Lower lobe of right lung (tissue), 2 donors: ENCODE results near the gene IGFL3. TPM values are rescaled to one million over a fixed set of nuclear protein-coding genes. Genes with fewer than 3 reads are reported as not detected.
"Not testable (repeated sequence)": the region's sequence is repeated elsewhere in the genome, so short reads cannot be mapped to it uniquely, and the experiment has no call there.

Source experiments
- ATAC-seq, 2 donors: fragments of 200-7000 bp; cut with Tn5 transposase; one replicate each; pipeline ENCODE4 v1.9.1; 2020 to 2022; ENCODE audit warnings: mild to moderate bottlenecking in 2 of 2, moderate library complexity in 2 of 2
- DNase-seq: peaks from one replicate; pipeline ENCODE4 v3.0.0-alpha.2; 2020
- H3K27ac ChIP-seq: fragments of 200-600 bp; one replicate; pipeline ENCODE4 v1.8.0; 2022
- H3K27me3 ChIP-seq: fragments of 200-600 bp; one replicate; pipeline ENCODE4 v1.8.0; 2022; ENCODE audit warnings: low read depth
- H3K36me3 ChIP-seq: fragments of 200-600 bp; one replicate; pipeline ENCODE4 v1.8.0; 2022; ENCODE audit warnings: mild to moderate bottlenecking
- H3K4me1 ChIP-seq: fragments of 200-600 bp; one replicate; pipeline ENCODE4 v1.8.0; 2022
- H3K4me3 ChIP-seq: fragments of 200-600 bp; one replicate; pipeline ENCODE4 v1.8.0; 2022; ENCODE audit warnings: mild to moderate bottlenecking
- H3K9me3 ChIP-seq: fragments of 200-600 bp; one replicate; pipeline ENCODE4 v1.8.0; 2022
- intact Hi-C: fragments of 100-400 bp; cut with DNase I; formaldehyde crosslinking; loops from one replicate; pipeline ENCODE4 v1.11.0; 2022
- total RNA-seq: library from RNA; stranded (reverse); fragmentation: NEBNext Ultra II Directional; extraction: Animal tissue kit (Norgen Biotek cat#: 25700); gene quantifications from one replicate; pipeline ENCODE4 v1.2.1, GENCODE V29; 2021
- TF ChIP-seq, protein P1 (sequence below): fragments of 200-600 bp; IDR thresholded peaks from one replicate; pipeline ENCODE4 v1.8.0; 2022; ENCODE audit warnings: antibody characterized with exemption, mild to moderate bottlenecking
- donor health status: DM: no; HTN: yes; CAD: no; lungs with severe emphysema.

IGFL3 gene
- total RNA-seq, 1 donor from 2014 or later = not detected

DNA sequence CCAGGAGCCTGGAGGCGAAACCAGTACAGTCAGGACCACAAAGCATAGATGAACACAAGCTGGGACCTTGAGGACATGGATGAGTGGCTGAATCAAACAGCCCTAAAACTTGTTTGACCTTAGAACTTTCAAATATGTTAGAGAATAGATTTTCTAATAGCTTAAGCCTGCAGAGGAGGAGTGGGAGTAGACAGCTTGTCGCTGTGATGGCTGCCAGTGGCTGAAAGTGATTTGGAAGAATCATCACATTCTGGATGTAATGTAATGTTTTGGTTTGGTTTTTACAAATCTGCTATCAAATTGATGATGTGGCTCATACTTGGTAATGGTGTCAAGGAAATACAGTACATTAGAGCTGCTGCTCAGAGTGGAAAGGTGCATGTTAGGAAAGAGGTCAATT is 12.0 kb downstream of the IGFL3 start:
- Histone ChIP-seq H3K9me3 (no peaks in the 10 kb centered on the region), H3K36me3 (no peaks in the 10 kb centered on the region), H3K4me3 (no peak overlapping the region), H3K27ac (no peak overlapping the region), H3K27me3 (peaks cover 16% of the 10 kb centered on the region), H3K4me1 (no peaks in the 10 kb centered on the region)
- intact Hi-C loops = no loop called here
- DNase-seq (no peak), ATAC-seq (no peak)
- TF ChIP-seq, protein P1, sequence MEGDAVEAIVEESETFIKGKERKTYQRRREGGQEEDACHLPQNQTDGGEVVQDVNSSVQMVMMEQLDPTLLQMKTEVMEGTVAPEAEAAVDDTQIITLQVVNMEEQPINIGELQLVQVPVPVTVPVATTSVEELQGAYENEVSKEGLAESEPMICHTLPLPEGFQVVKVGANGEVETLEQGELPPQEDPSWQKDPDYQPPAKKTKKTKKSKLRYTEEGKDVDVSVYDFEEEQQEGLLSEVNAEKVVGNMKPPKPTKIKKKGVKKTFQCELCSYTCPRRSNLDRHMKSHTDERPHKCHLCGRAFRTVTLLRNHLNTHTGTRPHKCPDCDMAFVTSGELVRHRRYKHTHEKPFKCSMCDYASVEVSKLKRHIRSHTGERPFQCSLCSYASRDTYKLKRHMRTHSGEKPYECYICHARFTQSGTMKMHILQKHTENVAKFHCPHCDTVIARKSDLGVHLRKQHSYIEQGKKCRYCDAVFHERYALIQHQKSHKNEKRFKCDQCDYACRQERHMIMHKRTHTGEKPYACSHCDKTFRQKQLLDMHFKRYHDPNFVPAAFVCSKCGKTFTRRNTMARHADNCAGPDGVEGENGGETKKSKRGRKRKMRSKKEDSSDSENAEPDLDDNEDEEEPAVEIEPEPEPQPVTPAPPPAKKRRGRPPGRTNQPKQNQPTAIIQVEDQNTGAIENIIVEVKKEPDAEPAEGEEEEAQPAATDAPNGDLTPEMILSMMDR = no peak

- Histone ChIP-seq H3K27ac (no peak overlapping the region), H3K9me3 (no peaks in the 10 kb centered on the region), H3K36me3 (no peaks in the 10 kb centered on the region), H3K4me1 (no peaks in the 10 kb centered on the region), H3K27me3 (peaks cover 11% of the 10 kb centered on the region), H3K4me3 (no peak overlapping the region)
- DNase-seq (no peak), ATAC-seq (no peak)
- TF ChIP-seq, protein P1 = no peak
- intact Hi-C loops = no loop called here
Measured at GRCh38 chr19:46111376-46111775, 13.1 kb downstream of the IGFL3 start.

- Histone ChIP-seq H3K4me3 (no peak overlapping the region), H3K27ac (no peak overlapping the region), H3K27me3 (peaks cover 9% of the 10 kb centered on the region), H3K4me1 (no peaks in the 10 kb centered on the region), H3K36me3 (no peaks in the 10 kb centered on the region), H3K9me3 (peaks cover 1% of the 10 kb centered on the region)
- TF ChIP-seq, protein P1 = no peak
- ATAC-seq (no peak), DNase-seq (no peak)
- intact Hi-C loops = no loop called here
Measured at GRCh38 chr19:46109876-46110275, 14.6 kb downstream of the IGFL3 start.

DNA sequence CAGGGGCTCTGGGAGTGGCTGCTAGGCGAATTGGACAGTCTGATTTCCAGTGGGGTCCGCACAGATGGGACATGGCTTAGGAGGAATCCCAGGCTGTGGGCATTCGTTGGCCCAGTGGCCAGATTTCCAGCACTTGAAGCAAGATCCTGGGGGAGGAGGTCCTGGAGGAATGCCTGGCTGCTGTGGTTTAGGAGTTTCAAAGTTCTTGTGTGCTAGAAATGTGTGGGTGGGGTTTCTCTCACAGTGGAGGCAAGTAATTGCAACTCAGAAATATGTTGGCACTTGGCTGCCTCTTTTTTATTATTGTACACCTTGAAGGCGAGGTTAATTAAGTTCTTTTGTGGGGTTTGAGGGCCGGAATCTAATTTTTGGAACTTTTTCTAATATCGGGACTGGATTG is 17.1 kb downstream of the IGFL3 start:
- intact Hi-C loops = no loop called here
- Histone ChIP-seq H3K4me3 (no peak overlapping the region), H3K36me3 (no peaks in the 10 kb centered on the region), H3K4me1 (no peaks in the 10 kb centered on the region), H3K27me3 (peaks cover 13% of the 10 kb centered on the region), H3K27ac (no peak overlapping the region), H3K9me3 (peaks cover 3% of the 10 kb centered on the region)
- no peak for DNase-seq
- TF ChIP-seq, protein P1 = no peak
- no peak for ATAC-seq

- H3K27ac ChIP-seq, intact Hi-C loops, H3K9me3 ChIP-seq, ATAC-seq, H3K4me3 ChIP-seq, H3K4me1 ChIP-seq, H3K36me3 ChIP-seq, DNase-seq: not testable (repeated sequence)
- H3K27me3 ChIP-seq = peaks cover 13% of the 10 kb centered on the region
Measured at GRCh38 chr19:46102333-46102732, 22.2 kb downstream of the IGFL3 start.

GRCh38 chr19:46101293-46101692 is 23.2 kb downstream of the IGFL3 start:
- TF ChIP-seq, protein P1 = no peak
- Histone ChIP-seq H3K27ac (no peak overlapping the region), H3K4me1 (no peaks in the 10 kb centered on the region), H3K36me3 (no peaks in the 10 kb centered on the region), H3K4me3 (no peak overlapping the region), H3K27me3 (peaks cover 13% of the 10 kb centered on the region), H3K9me3 (peaks cover 10% of the 10 kb centered on the region)
- no peak for DNase-seq
- intact Hi-C loops = no loop called here
- ATAC-seq = no peak
